T-helper 2 cell treated with Interferon-gamma antibody and Interleukin-4, amounts not matched to agents 5 μg/mL and 100 μg/mL, for 36 hours (primary cell): Measurements from ENCODE around the gene FBXO33.
A peak's percentile ranks its signal among the peaks of the same experiment; 100 is the strongest.

Experiments
- DNase-seq: peaks from one replicate; pipeline ENCODE4 v3.0.0; 2021; ENCODE audit warnings: low spot score
- H3K27ac Mint-ChIP-seq: one replicate; pipeline ENCODE4 v1.8.0; 2021; ENCODE audit warnings: mild to moderate bottlenecking, mixed read lengths
- H3K27me3 Mint-ChIP-seq: one replicate; pipeline ENCODE4 v1.8.0; 2021; ENCODE audit warnings: low read depth, mixed read lengths
- H3K36me3 Mint-ChIP-seq: one replicate; pipeline ENCODE4 v1.8.0; 2021; ENCODE audit warnings: low read depth, mixed read lengths
- H3K4me1 Mint-ChIP-seq: one replicate; pipeline ENCODE4 v1.8.0; 2021; ENCODE audit warnings: low read depth, mixed read lengths
- H3K4me3 Mint-ChIP-seq: one replicate; pipeline ENCODE4 v1.8.0; 2022; ENCODE audit warnings: mild to moderate bottlenecking, moderate library complexity, mixed read lengths
- H3K9me3 Mint-ChIP-seq: one replicate; pipeline ENCODE4 v1.8.0; 2021; ENCODE audit warnings: mixed read lengths

FBXO33 gene

GRCh38 chr14:39442293-39442692 is 10.1 kb upstream of the FBXO33 start:
- no peaks in the 10 kb centered on the region for H3K36me3 Mint-ChIP-seq
- peaks cover 11% of the 10 kb centered on the region for H3K4me1 Mint-ChIP-seq
- H3K27me3 Mint-ChIP-seq = no peaks in the 10 kb centered on the region
- no peak for DNase-seq
- H3K9me3 Mint-ChIP-seq = no peaks in the 10 kb centered on the region
- no peak overlapping the region for H3K4me3 Mint-ChIP-seq
- no peak overlapping the region for H3K27ac Mint-ChIP-seq

- Mint-ChIP-seq H3K4me3 (no peak overlapping the region), H3K27me3 (no peaks in the 10 kb centered on the region), H3K27ac (no peak overlapping the region), H3K36me3 (no peaks in the 10 kb centered on the region), H3K4me1 (peaks cover 7% of the 10 kb centered on the region), H3K9me3 (no peaks in the 10 kb centered on the region)
- DNase-seq = no peak
Measured at GRCh38 chr14:39441805-39442204, 9.6 kb upstream of the FBXO33 start.

GRCh38 chr14:39440975-39441374 is 8.7 kb upstream of the FBXO33 start:
- H3K27ac Mint-ChIP-seq = no peak overlapping the region
- H3K9me3 Mint-ChIP-seq = no peaks in the 10 kb centered on the region
- H3K4me3 Mint-ChIP-seq = no peak overlapping the region
- peaks cover 1% of the 10 kb centered on the region for H3K4me1 Mint-ChIP-seq
- H3K27me3 Mint-ChIP-seq = no peaks in the 10 kb centered on the region
- no peak for DNase-seq
- no peaks in the 10 kb centered on the region for H3K36me3 Mint-ChIP-seq

GRCh38 chr14:39435241-39435640 is 3.0 kb upstream of the FBXO33 start:
- DNase-seq = no peak
- no peaks in the 10 kb centered on the region for H3K27me3 Mint-ChIP-seq
- no peak overlapping the region for H3K4me3 Mint-ChIP-seq
- H3K27ac Mint-ChIP-seq = no peak overlapping the region
- H3K36me3 Mint-ChIP-seq = peaks cover 5% of the 10 kb centered on the region
- no peaks in the 10 kb centered on the region for H3K9me3 Mint-ChIP-seq
- H3K4me1 Mint-ChIP-seq = peaks cover 13% of the 10 kb centered on the region

- no peak overlapping the region for H3K4me3 Mint-ChIP-seq
- no peak overlapping the region for H3K27ac Mint-ChIP-seq
- DNase-seq = no peak
- H3K9me3 Mint-ChIP-seq = no peaks in the 10 kb centered on the region
- no peaks in the 10 kb centered on the region for H3K27me3 Mint-ChIP-seq
- H3K36me3 Mint-ChIP-seq = peaks cover 7% of the 10 kb centered on the region
- peaks cover 21% of the 10 kb centered on the region for H3K4me1 Mint-ChIP-seq
Measured at GRCh38 chr14:39434401-39434800, 2.2 kb upstream of the FBXO33 start.

- peaks cover 28% of the 10 kb centered on the region for H3K4me1 Mint-ChIP-seq
- H3K4me3 Mint-ChIP-seq = peak overlapping the region; percentile 89
- DNase-seq = no peak
- peaks cover 7% of the 10 kb centered on the region for H3K36me3 Mint-ChIP-seq
- peak overlapping the region; percentile 100 for H3K27ac Mint-ChIP-seq
- no peaks in the 10 kb centered on the region for H3K9me3 Mint-ChIP-seq
- H3K27me3 Mint-ChIP-seq = no peaks in the 10 kb centered on the region
Measured at GRCh38 chr14:39433452-39433813, 1.2 kb upstream of the FBXO33 start.

GRCh38 chr14:39432619-39433451 is 602 bp upstream of the FBXO33 start:
- Mint-ChIP-seq H3K27me3 (no peaks in the 10 kb centered on the region), H3K36me3 (peaks cover 7% of the 10 kb centered on the region), H3K27ac (peak overlapping the region; percentile 100), H3K4me1 (peaks cover 32% of the 10 kb centered on the region), H3K4me3 (peak overlapping the region; percentile 89), H3K9me3 (no peaks in the 10 kb centered on the region)
- DNase-seq = peak; percentile 80

- Mint-ChIP-seq H3K36me3 (peaks cover 7% of the 10 kb centered on the region), H3K4me1 (peaks cover 38% of the 10 kb centered on the region), H3K4me3 (peak overlapping the region; percentile 99), H3K9me3 (no peaks in the 10 kb centered on the region), H3K27me3 (no peaks in the 10 kb centered on the region), H3K27ac (peak overlapping the region; percentile 100)
- peak; percentile 44 for DNase-seq
Measured at GRCh38 chr14:39431416-39432178, 636 bp downstream of the FBXO33 start.

GRCh38 chr14:39430762-39431415 is 1.3 kb downstream of the FBXO33 start:
- peak overlapping the region; percentile 99 for H3K4me3 Mint-ChIP-seq
- no peak for DNase-seq

GRCh38 chr14:39428118-39428517 is 4.1 kb downstream of the FBXO33 start:
- no peak overlapping the region for H3K27ac Mint-ChIP-seq

More at GRCh38 chr14:39430762-39431415, 1.3 kb downstream of the FBXO33 start:
- Mint-ChIP-seq H3K9me3 (no peaks in the 10 kb centered on the region), H3K4me1 (peaks cover 43% of the 10 kb centered on the region), H3K36me3 (peaks cover 8% of the 10 kb centered on the region), H3K27ac (peak overlapping the region; percentile 98), H3K27me3 (no peaks in the 10 kb centered on the region)

GRCh38 chr14:39426605-39427004 is 5.6 kb downstream of the FBXO33 start:
- Mint-ChIP-seq H3K27me3 (no peaks in the 10 kb centered on the region), H3K36me3 (peaks cover 11% of the 10 kb centered on the region), H3K27ac (no peak overlapping the region), H3K4me3 (peak overlapping the region; percentile 44), H3K9me3 (no peaks in the 10 kb centered on the region), H3K4me1 (peaks cover 51% of the 10 kb centered on the region)
- no peak for DNase-seq

More at GRCh38 chr14:39428118-39428517, 4.1 kb downstream of the FBXO33 start:
- H3K4me3 Mint-ChIP-seq = no peak overlapping the region
- DNase-seq = no peak
- no peaks in the 10 kb centered on the region for H3K27me3 Mint-ChIP-seq
- H3K4me1 Mint-ChIP-seq = peaks cover 47% of the 10 kb centered on the region
- H3K36me3 Mint-ChIP-seq = peaks cover 8% of the 10 kb centered on the region
- no peaks in the 10 kb centered on the region for H3K9me3 Mint-ChIP-seq

GRCh38 chr14:39425947-39426346 is 6.3 kb downstream of the FBXO33 start:
- no peak for DNase-seq
- no peaks in the 10 kb centered on the region for H3K27me3 Mint-ChIP-seq
- H3K9me3 Mint-ChIP-seq = no peaks in the 10 kb centered on the region
- peaks cover 52% of the 10 kb centered on the region for H3K4me1 Mint-ChIP-seq
- no peak overlapping the region for H3K4me3 Mint-ChIP-seq
- H3K27ac Mint-ChIP-seq = no peak overlapping the region
- peaks cover 10% of the 10 kb centered on the region for H3K36me3 Mint-ChIP-seq

- Mint-ChIP-seq H3K9me3 (peaks cover 4% of the 10 kb centered on the region), H3K4me3 (no peak overlapping the region), H3K36me3 (peaks cover 17% of the 10 kb centered on the region), H3K27ac (no peak overlapping the region), H3K4me1 (peaks cover 35% of the 10 kb centered on the region), H3K27me3 (no peaks in the 10 kb centered on the region)
- no peak for DNase-seq
Measured at GRCh38 chr14:39423793-39424192, 8.4 kb downstream of the FBXO33 start.

- peaks cover 6% of the 10 kb centered on the region for H3K9me3 Mint-ChIP-seq
- peaks cover 20% of the 10 kb centered on the region for H3K36me3 Mint-ChIP-seq
- no peak overlapping the region for H3K4me3 Mint-ChIP-seq
- H3K27me3 Mint-ChIP-seq = no peaks in the 10 kb centered on the region
- DNase-seq = no peak
- H3K27ac Mint-ChIP-seq = no peak overlapping the region
- peaks cover 28% of the 10 kb centered on the region for H3K4me1 Mint-ChIP-seq
Measured at GRCh38 chr14:39422243-39422642, 10.0 kb downstream of the FBXO33 start.
